IMR-90 (cell line): ENCODE data around the gene NAE1. TPM values are rescaled to one million over a fixed set of nuclear protein-coding genes. Genes with fewer than 3 reads are reported as not detected.

ENCODE experiments used
- ATAC-seq: fragments of 200-7000 bp; cut with Tn5 transposase; 2 replicates; pipeline ENCODE4 v1.9.1; 2020; ENCODE audit warnings: low read depth, mild to moderate bottlenecking, moderate library complexity
- BruUV-seq: library from RNA; stranded (reverse); fragments of 400-500 nt; replicated peaks from 2 replicates; lab custom pipeline; 2021; lab: Mats Ljungman, UMichigan
- CTCF ChIA-PET: fragments of 300-600 bp; formaldehyde crosslinking; extraction: SDS; loops from one replicate; lab custom pipeline; 2021; ENCODE audit warnings: antibody characterized with exemption; lab: Yijun Ruan, JAX
- POLR2A ChIA-PET: fragments of 300-600 bp; sonication (Branson Sonifier 250); formaldehyde crosslinking; loops from one replicate; lab custom pipeline; 2022; ENCODE audit warnings: antibody characterized with exemption; ENCODE audit not compliant: unreplicated experiment; lab: Charles Lee
- DNase-seq: peaks from one replicate; pipeline ENCODE4 v3.0.0; 2013
- H2AFZ ChIP-seq: replicated peaks from 2 replicates; pipeline ENCODE3; 2013; ENCODE audit warnings: low read length, mild to moderate bottlenecking; ENCODE audit not compliant: poor library complexity
- H2AK5ac ChIP-seq: 2 replicates; pipeline ENCODE4 v1.6.1; 2013; ENCODE audit warnings: low read depth, low read length, inconsistent platforms
- H2AK9ac ChIP-seq: replicated peaks from 2 replicates; pipeline ENCODE3; 2013; ENCODE audit warnings: mild to moderate bottlenecking, low read depth, low read length, moderate library complexity; ENCODE audit not compliant: poor library complexity
- H2BK120ac ChIP-seq: 2 replicates; pipeline ENCODE4 v1.6.1; 2013; ENCODE audit warnings: low read depth, low read length, inconsistent platforms
- H2BK15ac ChIP-seq: 3 replicates; pipeline ENCODE4 v1.6.1; 2013; ENCODE audit warnings: low read depth, low read length, inconsistent platforms
- H2BK20ac ChIP-seq: 2 replicates; pipeline ENCODE4 v1.6.1; 2013; ENCODE audit warnings: low read depth, mild to moderate bottlenecking, inconsistent platforms, low read length, moderate library complexity
- H2BK5ac ChIP-seq: 2 replicates; pipeline ENCODE4 v1.6.1; 2013; ENCODE audit warnings: mild to moderate bottlenecking, low read depth, low read length, inconsistent platforms; ENCODE audit not compliant: poor library complexity, severe bottlenecking
- H3K14ac ChIP-seq: replicated peaks from 2 replicates; pipeline ENCODE4 v1.6.1; 2013; ENCODE audit warnings: low read depth, low read length, inconsistent platforms
- H3K18ac ChIP-seq: 2 replicates; pipeline ENCODE4 v1.6.1; 2013; ENCODE audit warnings: low read depth, low read length, control low read depth
- H3K23ac ChIP-seq: 2 replicates; pipeline ENCODE4 v1.6.1; 2013; ENCODE audit warnings: low read depth, low read length, inconsistent platforms
- H3K27ac ChIP-seq: 2 replicates; pipeline ENCODE4 v1.5.1; 2013; ENCODE audit warnings: mild to moderate bottlenecking, control low read depth, low read length; ENCODE audit not compliant: insufficient read depth
- H3K27me3 ChIP-seq: 2 replicates; pipeline ENCODE4 v1.6.1; 2013; ENCODE audit warnings: low read length; ENCODE audit not compliant: control insufficient read depth, insufficient read depth
- H3K36me3 ChIP-seq: 2 replicates; pipeline ENCODE4 v1.6.1; 2013; ENCODE audit warnings: low read length, mixed read lengths; ENCODE audit not compliant: control insufficient read depth, insufficient read depth
- H3K4ac ChIP-seq: 2 replicates; pipeline ENCODE4 v1.6.1; 2013; ENCODE audit warnings: low read depth, low read length, inconsistent platforms
- H3K4me1 ChIP-seq: 2 replicates; pipeline ENCODE4 v1.6.1; 2013; ENCODE audit warnings: low read length, mixed read lengths; ENCODE audit not compliant: control insufficient read depth, insufficient read depth
- H3K4me2 ChIP-seq: 2 replicates; pipeline ENCODE4 v1.6.1; 2013; ENCODE audit warnings: low read depth, mild to moderate bottlenecking, control low read depth, low read length, moderate library complexity
- H3K4me3 ChIP-seq: 2 replicates; pipeline ENCODE4 v1.5.1; 2013; ENCODE audit warnings: low read depth, mild to moderate bottlenecking, control low read depth, low read length, moderate library complexity; ENCODE audit not compliant: insufficient read depth
- H3K56ac ChIP-seq: 2 replicates; pipeline ENCODE4 v1.6.1; 2013; ENCODE audit warnings: low read length, inconsistent platforms; ENCODE audit not compliant: insufficient read depth; ENCODE audit errors: extremely low read depth
- H3K79me1 ChIP-seq, 2 experiments: 2 replicates each; pipeline ENCODE4 v1.6.1; 2013; ENCODE audit warnings: low read length in 2 of 2, inconsistent platforms in 1 of 2, low read depth in 1 of 2
- H3K9ac ChIP-seq: 2 replicates; pipeline ENCODE4 v1.6.1; 2013; ENCODE audit warnings: low read depth, low read length, control low read depth
- H3K9me1 ChIP-seq: 2 replicates; pipeline ENCODE4 v1.6.1; 2013; ENCODE audit warnings: low read length, inconsistent platforms; ENCODE audit not compliant: insufficient read depth
- H3K9me3 ChIP-seq: 2 replicates; pipeline ENCODE4 v1.6.1; 2013; ENCODE audit warnings: low read length; ENCODE audit not compliant: control insufficient read depth, insufficient read depth
- H4K20me1 ChIP-seq: 2 replicates; pipeline ENCODE4 v1.6.1; 2013; ENCODE audit warnings: low read length, inconsistent platforms; ENCODE audit not compliant: insufficient read depth
- H4K5ac ChIP-seq: 2 replicates; pipeline ENCODE4 v1.6.1; 2013; ENCODE audit warnings: mild to moderate bottlenecking, low read depth, low read length, control low read depth
- H4K8ac ChIP-seq, 2 experiments: 2 replicates each; pipeline ENCODE4 v1.6.1; 2013; ENCODE audit warnings: low read depth in 2 of 2, low read length in 2 of 2, control low read depth in 1 of 2, inconsistent platforms in 1 of 2
- H4K91ac ChIP-seq: 2 replicates; pipeline ENCODE4 v1.6.1; 2013; ENCODE audit warnings: low read depth, low read length, inconsistent platforms; ENCODE audit not compliant: insufficient read depth
- CHD1 ChIP-seq: IDR thresholded peaks from 2 replicates; pipeline ENCODE4 v1.6.1; 2012; ENCODE audit warnings: low read depth, low read length, improper control_type of control experiment
- FOS ChIP-seq: fragments of 150-350 bp; IDR thresholded peaks from 2 replicates; pipeline ENCODE4 v1.6.1; 2016; ENCODE audit warnings: low read depth, low read length
- MAFK ChIP-seq: IDR thresholded peaks from 2 replicates; pipeline ENCODE4 v1.6.1; 2012; ENCODE audit warnings: low read depth, low read length, improper control_type of control experiment
- MAZ ChIP-seq: IDR thresholded peaks from 2 replicates; pipeline ENCODE4 v1.6.1; 2012; ENCODE audit warnings: low read depth, mild to moderate bottlenecking, low read length, improper control_type of control experiment, moderate library complexity, borderline replicate concordance
- MXI1 ChIP-seq: IDR thresholded peaks from 2 replicates; pipeline ENCODE4 v1.6.1; 2012; ENCODE audit warnings: low read depth, mild to moderate bottlenecking, low read length, moderate library complexity, borderline replicate concordance
- NFE2L2 ChIP-seq: fragments of 150-350 bp; IDR thresholded peaks from 2 replicates; pipeline ENCODE4 v1.6.1; 2016; ENCODE audit warnings: low read depth, mild to moderate bottlenecking, low read length
- POLR2A ChIP-seq: IDR thresholded peaks from 2 replicates; pipeline ENCODE4 v1.6.1; 2012; ENCODE audit warnings: mild to moderate bottlenecking, low read depth, low read length
- RAD21 ChIP-seq: IDR thresholded peaks from 2 replicates; pipeline ENCODE4 v1.6.1; 2012; ENCODE audit warnings: low read length, improper control_type of control experiment
- RCOR1 ChIP-seq: IDR thresholded peaks from 2 replicates; pipeline ENCODE4 v1.6.1; 2012; ENCODE audit warnings: mild to moderate bottlenecking, low read length, improper control_type of control experiment; ENCODE audit not compliant: insufficient replicate concordance
- RFX5 ChIP-seq: IDR thresholded peaks from 2 replicates; pipeline ENCODE4 v1.8.0; 2012; ENCODE audit warnings: low read depth, mild to moderate bottlenecking, low read length, moderate library complexity
- SMC3 ChIP-seq: fragments of 150-350 bp; IDR thresholded peaks from 2 replicates; pipeline ENCODE4 v1.6.1; 2016; ENCODE audit warnings: low read depth, mild to moderate bottlenecking, antibody characterized with exemption, low read length, moderate library complexity
- dilution Hi-C: fragments of 300-500 bp; cut with HindIII; formaldehyde crosslinking; loops from one replicate; pipeline ENCODE4 v1.14.3; 2018; ENCODE audit warnings: low sequenced_read_pairs; ENCODE audit not compliant: unreplicated experiment
- in situ Hi-C: fragments of 300-500 bp; cut with MboI; formaldehyde crosslinking; loops from 3 replicates; pipeline ENCODE4 v1.14.3; 2019; ENCODE audit warnings: low sequenced_read_pairs, inconsistent platforms, mixed read lengths
- intact Hi-C: fragments of 100-400 bp; cut with micrococcal nuclease; formaldehyde crosslinking; loops from 2 replicates; pipeline ENCODE4 v1.10.0; 2022
- polyA plus RNA-seq, 3 experiments: library from polyadenylated mRNA; depleted of rRNA; stranded (reverse); fragments of >200 nt; gene quantifications; 2 replicates each; pipeline ENCODE4 v1.2.3, GENCODE V29; 2012; ENCODE audit warnings: low replicate concordance in 1 of 3
- total RNA-seq: library from RNA; depleted of rRNA; stranded (reverse); fragments of >200 nt; gene quantifications from 2 replicates; pipeline ENCODE4 v1.2.3, GENCODE V29; 2012
- TF ChIP-seq, protein P1 (sequence below): fragments of 150-350 bp; IDR thresholded peaks from 2 replicates; pipeline ENCODE4 v1.6.1; 2017; ENCODE audit warnings: mild to moderate bottlenecking, antibody characterized with exemption, low read length, low read depth
- TF ChIP-seq, protein P2 (sequence below): conservative IDR thresholded peaks from 2 replicates; pipeline ENCODE4 v1.5.1; 2012; ENCODE audit warnings: mild to moderate bottlenecking, low read depth, low read length, improper control_type of control experiment

NAE1 gene
- total and polyA plus RNA-seq, 2 of the 4 experiments (the other 2 are of a cell fraction): 33.0 to 36.7 TPM

DNA sequence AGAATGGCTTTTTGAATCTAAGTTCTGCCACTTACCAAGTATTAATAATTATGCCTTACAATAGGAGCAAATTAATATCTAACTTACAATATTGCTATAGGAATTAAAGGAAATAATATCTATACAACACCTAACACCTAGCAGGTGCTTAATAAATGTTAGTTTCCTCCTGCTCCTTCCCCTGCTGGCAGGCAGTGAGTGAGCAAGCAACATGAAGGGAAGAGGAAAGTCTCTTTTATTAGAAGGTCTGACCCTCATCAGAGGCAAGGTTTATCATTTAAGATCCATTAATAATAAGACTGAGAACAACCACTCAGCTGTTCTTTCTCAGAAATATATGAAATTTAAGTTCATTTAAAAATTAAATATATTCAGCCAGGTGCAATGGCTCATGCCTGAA, 72.7 kb downstream of the NAE1 start:
- in situ Hi-C loops (no loop called here), dilution Hi-C loops (no loop called here), intact Hi-C loops (loop anchor here (5.0 kb wide), 1 partner anchor 34 kb away; no protein-coding TSS in a partner anchor)
- H3K18ac ChIP-seq: no peak overlapping the region
- no peak overlapping the region for H2BK5ac ChIP-seq
- CTCF ChIA-PET: no interaction called here
- H2AFZ ChIP-seq: no peak overlapping the region
- H3K9me3 ChIP-seq: no peaks in the 10 kb centered on the region
- H4K5ac ChIP-seq: no peak overlapping the region
- no TSS peak for BruUV-seq
- no peak overlapping the region for H3K4ac ChIP-seq
- H2AK9ac ChIP-seq: no peak overlapping the region
- POLR2A ChIA-PET: no interaction called here
- H2BK20ac ChIP-seq: no peak overlapping the region
- H3K14ac ChIP-seq: no peak overlapping the region
- no peak overlapping the region for H2BK15ac ChIP-seq
- TF ChIP-seq, protein P1, sequence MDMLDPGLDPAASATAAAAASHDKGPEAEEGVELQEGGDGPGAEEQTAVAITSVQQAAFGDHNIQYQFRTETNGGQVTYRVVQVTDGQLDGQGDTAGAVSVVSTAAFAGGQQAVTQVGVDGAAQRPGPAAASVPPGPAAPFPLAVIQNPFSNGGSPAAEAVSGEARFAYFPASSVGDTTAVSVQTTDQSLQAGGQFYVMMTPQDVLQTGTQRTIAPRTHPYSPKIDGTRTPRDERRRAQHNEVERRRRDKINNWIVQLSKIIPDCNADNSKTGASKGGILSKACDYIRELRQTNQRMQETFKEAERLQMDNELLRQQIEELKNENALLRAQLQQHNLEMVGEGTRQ: no peak
- TF ChIP-seq FOS: no peak
- no peak for TF ChIP-seq NFE2L2
- TF ChIP-seq RAD21: no peak
- TF ChIP-seq RCOR1: no peak
- no peak for TF ChIP-seq POLR2A
- no peak for TF ChIP-seq RFX5
- TF ChIP-seq CHD1: no peak
- TF ChIP-seq SMC3: no peak
- TF ChIP-seq, protein P2, sequence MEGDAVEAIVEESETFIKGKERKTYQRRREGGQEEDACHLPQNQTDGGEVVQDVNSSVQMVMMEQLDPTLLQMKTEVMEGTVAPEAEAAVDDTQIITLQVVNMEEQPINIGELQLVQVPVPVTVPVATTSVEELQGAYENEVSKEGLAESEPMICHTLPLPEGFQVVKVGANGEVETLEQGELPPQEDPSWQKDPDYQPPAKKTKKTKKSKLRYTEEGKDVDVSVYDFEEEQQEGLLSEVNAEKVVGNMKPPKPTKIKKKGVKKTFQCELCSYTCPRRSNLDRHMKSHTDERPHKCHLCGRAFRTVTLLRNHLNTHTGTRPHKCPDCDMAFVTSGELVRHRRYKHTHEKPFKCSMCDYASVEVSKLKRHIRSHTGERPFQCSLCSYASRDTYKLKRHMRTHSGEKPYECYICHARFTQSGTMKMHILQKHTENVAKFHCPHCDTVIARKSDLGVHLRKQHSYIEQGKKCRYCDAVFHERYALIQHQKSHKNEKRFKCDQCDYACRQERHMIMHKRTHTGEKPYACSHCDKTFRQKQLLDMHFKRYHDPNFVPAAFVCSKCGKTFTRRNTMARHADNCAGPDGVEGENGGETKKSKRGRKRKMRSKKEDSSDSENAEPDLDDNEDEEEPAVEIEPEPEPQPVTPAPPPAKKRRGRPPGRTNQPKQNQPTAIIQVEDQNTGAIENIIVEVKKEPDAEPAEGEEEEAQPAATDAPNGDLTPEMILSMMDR: no peak
- TF ChIP-seq MAZ: no peak
- TF ChIP-seq MAFK: no peak
- TF ChIP-seq MXI1: no peak
- no peaks in the 10 kb centered on the region for H4K20me1 ChIP-seq
- no peak for DNase-seq
- no peak overlapping the region for H4K91ac ChIP-seq
- ATAC-seq: no peak
- H4K8ac ChIP-seq: no peak overlapping the region
- no peak overlapping the region for H3K56ac ChIP-seq
- no peaks in the 10 kb centered on the region for H3K79me1 ChIP-seq
- H3K9me1 ChIP-seq: no peaks in the 10 kb centered on the region
- H3K4me3 ChIP-seq: no peak overlapping the region
- no peaks in the 10 kb centered on the region for H3K4me1 ChIP-seq
- H3K27me3 ChIP-seq: peaks cover 16% of the 10 kb centered on the region
- H3K27ac ChIP-seq: no peak overlapping the region
- no peak overlapping the region for H3K4me2 ChIP-seq
- H3K36me3 ChIP-seq: no peaks in the 10 kb centered on the region
- H2BK120ac ChIP-seq: no peak overlapping the region
- no peak overlapping the region for H3K9ac ChIP-seq
- no peak overlapping the region for H2AK5ac ChIP-seq
- no peak overlapping the region for H3K23ac ChIP-seq
